ENCODE data around the gene RAB3D. TPM values are rescaled to one million over a fixed set of nuclear protein-coding genes. Genes with fewer than 3 reads are reported as not detected.
A peak's percentile ranks its signal among the peaks of the same experiment; 100 is the strongest.

RAB3D gene
- total RNA-seq: 53.6 TPM
- long read RNA-seq, full-length matches to known transcripts: 34 of 47 reads
- long read RNA-seq, partial matches to known transcripts: 8 of 47 reads
- long read RNA-seq, other reads (novel, unspliced or antisense): 5 of 47 reads

GRCh38 chr19:11339254-11340098 lies at the start of gene RAB3D:
Gene RAB3D (minus strand): TSS chr19:11339657. CDS start chr19:11337399, 2,258 bp downstream.
- Histone ChIP-seq H3K36me3 (peaks cover 39% of the 10 kb centered on the region), H3K4me1 (peaks cover 32% of the 10 kb centered on the region), H3K4me3 (peak within 1 kb of the TSS; percentile 92), H3K27me3 (ENCODE audit: low read depth) (no peaks in the 10 kb centered on the region), H3K27ac (peak within 1 kb of the TSS; percentile 81), H3K9me3 (no peaks in the 10 kb centered on the region)
- no peak for TF ChIP-seq CTCF (IDR thresholded peaks at IDR 0.05)
- ATAC-seq (peak; percentile 96 to 97), DNase-seq (peak; percentile 95)
- intact Hi-C loops (cut with DNase I): no loop called here

- Histone ChIP-seq H3K4me3 (no peak overlapping the region), H3K9me3 (peaks cover 3% of the 10 kb centered on the region), H3K27ac (peak overlapping the region; percentile 51), H3K36me3 (no peaks in the 10 kb centered on the region), H3K4me1 (peaks cover 38% of the 10 kb centered on the region), H3K27me3 (ENCODE audit: low read depth) (peaks cover 8% of the 10 kb centered on the region)
- ATAC-seq (peak in 1 of 2 donors; percentile 19), DNase-seq (no peak)
- intact Hi-C loops (cut with DNase I): no loop called here
- no peak for TF ChIP-seq CTCF (IDR thresholded peaks at IDR 0.05)
Observed at GRCh38 chr19:11387162-11388034, 47.9 kb upstream of the RAB3D start.

GRCh38 chr19:11384778-11385129 lies 45.3 kb upstream of the RAB3D start:
- intact Hi-C loops (cut with DNase I): no loop called here
- no peak overlapping the region for H3K27ac ChIP-seq
- TF ChIP-seq CTCF (IDR thresholded peaks at IDR 0.05): no peak
- H3K36me3 ChIP-seq: no peaks in the 10 kb centered on the region
- H3K4me3 ChIP-seq: no peak overlapping the region
- DNase-seq: no peak
- peaks cover 57% of the 10 kb centered on the region for H3K4me1 ChIP-seq
- no peak for ATAC-seq
- H3K27me3 ChIP-seq (ENCODE audit: low read depth): peaks cover 9% of the 10 kb centered on the region
- H3K9me3 ChIP-seq: no peaks in the 10 kb centered on the region

- Histone ChIP-seq H3K27ac (peak overlapping the region; percentile 56), H3K9me3 (no peaks in the 10 kb centered on the region), H3K27me3 (ENCODE audit: low read depth) (peaks cover 9% of the 10 kb centered on the region), H3K4me1 (peaks cover 57% of the 10 kb centered on the region), H3K4me3 (peak overlapping the region; percentile 61), H3K36me3 (peaks cover 1% of the 10 kb centered on the region)
- TF ChIP-seq CTCF (IDR thresholded peaks at IDR 0.05): no peak
- intact Hi-C loops (cut with DNase I): no loop called here
- ATAC-seq (no peak), DNase-seq (no peak)
Observed at GRCh38 chr19:11383706-11384048, 44.2 kb upstream of the RAB3D start.

- H3K36me3 ChIP-seq: peaks cover 7% of the 10 kb centered on the region
- H3K4me1 ChIP-seq: peaks cover 63% of the 10 kb centered on the region
- peak overlapping the region; percentile 56 for H3K27ac ChIP-seq
- peak; percentile 48 to 50 for ATAC-seq
- peak; percentile 82 for DNase-seq
- no peaks in the 10 kb centered on the region for H3K9me3 ChIP-seq
- H3K27me3 ChIP-seq (ENCODE audit: low read depth): peaks cover 9% of the 10 kb centered on the region
- peak; percentile 63 for TF ChIP-seq CTCF (IDR thresholded peaks at IDR 0.05)
- intact Hi-C loops (cut with DNase I): no loop called here
- peak overlapping the region; percentile 61 for H3K4me3 ChIP-seq
Observed at GRCh38 chr19:11382898-11383705, 43.6 kb upstream of the RAB3D start.
